Fibroblast of lung (primary cell): ENCODE data around the gene PKHD1. TPM values are rescaled to one million over a fixed set of nuclear protein-coding genes. Genes with fewer than 3 reads are reported as not detected.

Source experiments
- DNase-seq, 2 donors: peaks; one replicate each; pipeline versions ENCODE4 v3.0.0 to v3.0.0-alpha.2; 2010; ENCODE audit warnings: low read depth in 2 of 2
- H2AFZ ChIP-seq: 2 replicates; pipeline ENCODE4 v1.5.1; 2012; ENCODE audit warnings: low read length, control low read depth, inconsistent platforms
- H3K27ac ChIP-seq: 2 replicates; pipeline ENCODE4 v1.5.1; 2011; ENCODE audit warnings: low read length, control low read depth; ENCODE audit not compliant: insufficient read depth
- H3K27me3 ChIP-seq: 2 replicates; pipeline ENCODE4 v1.5.1; 2011; ENCODE audit warnings: mild to moderate bottlenecking, low read length; ENCODE audit not compliant: control insufficient read depth, insufficient read depth
- H3K36me3 ChIP-seq: 2 replicates; pipeline ENCODE4 v1.5.1; 2011; ENCODE audit warnings: low read length; ENCODE audit not compliant: control insufficient read depth, insufficient read depth
- H3K4me1 ChIP-seq: 2 replicates; pipeline ENCODE4 v1.5.1; 2011; ENCODE audit warnings: low read length; ENCODE audit not compliant: control insufficient read depth, insufficient read depth; ENCODE audit errors: extremely low read depth
- H3K4me2 ChIP-seq: 2 replicates; pipeline ENCODE4 v1.5.1; 2011; ENCODE audit warnings: low read length, control low read depth; ENCODE audit not compliant: insufficient read depth; ENCODE audit errors: extremely low read depth
- H3K4me3 ChIP-seq, 4 experiments: fragments of 200-600 bp in 1 of 4; sonication (generic) in 1 of 4; replicated peaks in 1 of 4; 2 replicates each; pipeline ENCODE4 v1.5.1; 2011 to 2016; ENCODE audit warnings: low read length in 4 of 4, low read depth in 3 of 4, mild to moderate bottlenecking in 3 of 4, control low read depth in 2 of 4, inconsistent platforms in 1 of 4, mixed read lengths in 1 of 4; ENCODE audit not compliant: insufficient read depth in 1 of 4; ENCODE audit errors: control extremely low read depth in 1 of 4
- H3K79me2 ChIP-seq: 2 replicates; pipeline ENCODE4 v1.5.1; 2012; ENCODE audit warnings: mild to moderate bottlenecking, low read length, inconsistent platforms; ENCODE audit not compliant: control insufficient read depth, insufficient read depth
- H3K9ac ChIP-seq: 2 replicates; pipeline ENCODE4 v1.5.1; 2011; ENCODE audit warnings: mild to moderate bottlenecking, low read length, control low read depth; ENCODE audit not compliant: insufficient read depth
- H3K9me3 ChIP-seq: 2 replicates; pipeline ENCODE4 v1.5.1; 2012; ENCODE audit warnings: low read depth, low read length; ENCODE audit not compliant: control insufficient read depth, insufficient read depth
- H4K20me1 ChIP-seq: 2 replicates; pipeline ENCODE4 v1.5.1; 2011; ENCODE audit warnings: low read length; ENCODE audit not compliant: control insufficient read depth, insufficient read depth; ENCODE audit errors: extremely low read depth
- EZH2 ChIP-seq: IDR thresholded peaks from 2 replicates; pipeline ENCODE4 v1.5.1; 2012; ENCODE audit warnings: low read length, control low read depth, mild to moderate bottlenecking; ENCODE audit errors: missing control alignments
- polyA plus RNA-seq, 2 donors: library from polyadenylated mRNA; depleted of rRNA in 1 of 2; stranded (reverse) in 1 of 2; unstranded in 1 of 2; fragments of >200 nt; gene quantifications; 2 replicates each; pipeline ENCODE4 v1.2.1, GENCODE V29; 2011 to 2012; ENCODE audit warnings: missing spikeins in 1 of 2
- total RNA-seq: library from RNA; depleted of rRNA; stranded (reverse); fragments of >200 nt; gene quantifications from 2 replicates; pipeline ENCODE4 v1.2.1, GENCODE V29; 2014
- TF ChIP-seq, protein P1 (sequence below), 2 donors: IDR thresholded peaks in 1 of 2; conservative IDR thresholded peaks in 1 of 2; 1 replicate in 1 of 2; 2 replicates in 1 of 2; pipeline ENCODE4 v1.5.1; 2011 to 2012; ENCODE audit warnings: low read length in 2 of 2, control low read depth in 1 of 2, inconsistent platforms in 1 of 2, low read depth in 1 of 2, mild to moderate bottlenecking in 1 of 2

The PKHD1 gene
- total and polyA plus RNA-seq, 2 donors (not counting 1 experiment from before 2014, with no cell fraction given) = not detected

DNA sequence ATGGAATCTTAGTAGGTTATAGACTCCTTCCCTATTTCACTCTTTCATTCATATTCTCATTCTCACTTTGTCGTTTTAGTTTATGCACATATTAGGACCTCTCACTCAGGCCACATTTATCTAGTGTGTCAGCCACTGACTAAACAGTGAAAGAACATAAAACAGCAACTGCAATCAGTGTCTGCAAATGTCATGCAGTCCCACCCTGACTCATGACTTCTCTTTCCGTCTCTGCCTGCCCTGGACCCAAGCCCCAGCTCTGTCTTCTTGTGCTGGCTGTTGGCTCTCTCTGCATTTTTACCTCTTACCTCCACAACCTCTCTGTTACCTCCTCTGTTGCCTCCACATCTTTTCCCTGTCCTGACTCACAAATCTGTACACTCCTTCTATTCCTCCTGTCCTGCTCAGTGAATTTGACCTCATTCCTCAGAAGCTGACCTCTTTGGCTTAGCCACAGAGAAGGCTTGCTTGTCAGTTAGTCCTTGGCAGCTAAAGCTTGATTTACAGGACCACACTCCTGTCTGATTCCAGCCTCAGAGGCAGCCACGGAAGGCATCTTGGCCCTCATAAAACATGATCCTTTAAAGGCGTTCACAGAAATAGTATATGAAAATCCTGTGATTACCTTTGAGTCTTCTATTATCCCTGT, 247.6 kb downstream of the PKHD1 start:
- Histone ChIP-seq H3K27ac (no peak overlapping the region), H3K27me3 (no peaks in the 10 kb centered on the region), H4K20me1 (no peaks in the 10 kb centered on the region), H3K9me3 (no peaks in the 10 kb centered on the region), H2AFZ (no peak overlapping the region), H3K36me3 (no peaks in the 10 kb centered on the region), H3K9ac (no peak overlapping the region), H3K4me1 (no peaks in the 10 kb centered on the region), H3K4me3 (no peak overlapping the region), H3K79me2 (no peaks in the 10 kb centered on the region), H3K4me2 (no peak overlapping the region)
- no peak for TF ChIP-seq EZH2
- TF ChIP-seq, protein P1, sequence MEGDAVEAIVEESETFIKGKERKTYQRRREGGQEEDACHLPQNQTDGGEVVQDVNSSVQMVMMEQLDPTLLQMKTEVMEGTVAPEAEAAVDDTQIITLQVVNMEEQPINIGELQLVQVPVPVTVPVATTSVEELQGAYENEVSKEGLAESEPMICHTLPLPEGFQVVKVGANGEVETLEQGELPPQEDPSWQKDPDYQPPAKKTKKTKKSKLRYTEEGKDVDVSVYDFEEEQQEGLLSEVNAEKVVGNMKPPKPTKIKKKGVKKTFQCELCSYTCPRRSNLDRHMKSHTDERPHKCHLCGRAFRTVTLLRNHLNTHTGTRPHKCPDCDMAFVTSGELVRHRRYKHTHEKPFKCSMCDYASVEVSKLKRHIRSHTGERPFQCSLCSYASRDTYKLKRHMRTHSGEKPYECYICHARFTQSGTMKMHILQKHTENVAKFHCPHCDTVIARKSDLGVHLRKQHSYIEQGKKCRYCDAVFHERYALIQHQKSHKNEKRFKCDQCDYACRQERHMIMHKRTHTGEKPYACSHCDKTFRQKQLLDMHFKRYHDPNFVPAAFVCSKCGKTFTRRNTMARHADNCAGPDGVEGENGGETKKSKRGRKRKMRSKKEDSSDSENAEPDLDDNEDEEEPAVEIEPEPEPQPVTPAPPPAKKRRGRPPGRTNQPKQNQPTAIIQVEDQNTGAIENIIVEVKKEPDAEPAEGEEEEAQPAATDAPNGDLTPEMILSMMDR (conservative IDR thresholded peaks at IDR 0.05 in 1 of 2, IDR thresholded peaks at IDR 0.05 in 1 of 2; ENCODE audit: low read depth in 1 of 2, low read length in 2 of 2) = no peak
- DNase-seq = no peak

DNA sequence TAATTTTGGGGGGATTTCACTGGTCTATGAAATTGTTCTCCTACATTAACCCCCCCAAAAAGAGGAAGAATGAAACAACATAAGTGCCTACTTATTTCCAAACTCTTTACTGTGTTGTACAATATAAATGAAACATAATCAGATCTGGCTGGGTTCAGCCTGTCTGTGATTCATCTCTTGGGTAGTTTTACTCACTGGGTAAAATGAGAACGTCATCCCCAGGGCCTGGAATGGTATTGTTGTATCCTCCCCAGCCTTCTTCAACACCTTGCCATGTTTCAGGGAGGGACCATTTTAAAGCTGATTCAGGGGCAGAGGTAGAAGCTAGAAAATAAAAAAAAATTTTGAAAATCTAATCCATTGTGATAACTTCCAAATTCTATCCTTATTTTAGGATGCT, 256.7 kb downstream of the PKHD1 start:
- no peak overlapping the region for H3K9ac ChIP-seq
- no peak overlapping the region for H3K27ac ChIP-seq
- H4K20me1 ChIP-seq = no peaks in the 10 kb centered on the region
- H3K36me3 ChIP-seq = no peaks in the 10 kb centered on the region
- no peak overlapping the region for H3K4me3 ChIP-seq
- DNase-seq = no peak
- TF ChIP-seq, protein P1 (conservative IDR thresholded peaks at IDR 0.05 in 1 of 2, IDR thresholded peaks at IDR 0.05 in 1 of 2; ENCODE audit: low read depth in 1 of 2, low read length in 2 of 2) = no peak
- no peak for TF ChIP-seq EZH2
- no peaks in the 10 kb centered on the region for H3K27me3 ChIP-seq
- H3K9me3 ChIP-seq = no peaks in the 10 kb centered on the region
- H3K4me1 ChIP-seq = no peaks in the 10 kb centered on the region
- H3K4me2 ChIP-seq = no peak overlapping the region
- H3K79me2 ChIP-seq = no peaks in the 10 kb centered on the region
- H2AFZ ChIP-seq = no peak overlapping the region

- DNase-seq = no peak
- no peaks in the 10 kb centered on the region for H3K9me3 ChIP-seq
- TF ChIP-seq EZH2 = no peak
- TF ChIP-seq, protein P1 (conservative IDR thresholded peaks at IDR 0.05 in 1 of 2, IDR thresholded peaks at IDR 0.05 in 1 of 2; ENCODE audit: low read depth in 1 of 2, low read length in 2 of 2) = no peak
- no peaks in the 10 kb centered on the region for H3K4me1 ChIP-seq
- no peaks in the 10 kb centered on the region for H4K20me1 ChIP-seq
- no peaks in the 10 kb centered on the region for H3K79me2 ChIP-seq
- H3K27ac ChIP-seq = no peak overlapping the region
- no peaks in the 10 kb centered on the region for H3K27me3 ChIP-seq
- H3K36me3 ChIP-seq = no peaks in the 10 kb centered on the region
- no peak overlapping the region for H2AFZ ChIP-seq
- H3K9ac ChIP-seq = no peak overlapping the region
- H3K4me3 ChIP-seq = no peak overlapping the region
- no peak overlapping the region for H3K4me2 ChIP-seq
These were observed 259.8 kb downstream of the PKHD1 start for GRCh38 chr6:51827580-51827979.
